B cell (primary cell): Measurements from ENCODE around the gene PEX7.
"Not testable (repeated sequence)": the region's sequence is repeated elsewhere in the genome, so short reads cannot be mapped to it uniquely, and the experiment has no call there.

Experiments used
- CTCF ChIP-seq: fragments of 200-600 bp; IDR thresholded peaks from one replicate; pipeline ENCODE4 v1.8.0; 2022; ENCODE audit warnings: antibody characterized with exemption, mild to moderate bottlenecking
- EZH2 ChIP-seq: IDR thresholded peaks from 2 replicates; pipeline ENCODE4 v1.6.1; 2012; ENCODE audit warnings: borderline replicate concordance, low read depth, mild to moderate bottlenecking, moderate library complexity, low read length; ENCODE audit not compliant: insufficient read depth, poor library complexity, severe bottlenecking

GRCh38 chr6:136949957-136950356 is 127.6 kb downstream of the PEX7 start:
- TF ChIP-seq CTCF, EZH2: not testable (repeated sequence)
